Keratinocyte (primary cell): ENCODE results near the gene SPRED1. TPM values are rescaled to one million over a fixed set of nuclear protein-coding genes. Genes with fewer than 3 reads are reported as not detected.

Experiments used
- DNase-seq: peaks from one replicate; pipeline ENCODE4 v3.0.0-alpha.2; 2011; ENCODE audit warnings: low read depth, missing footprints, low spot score
- FAIRE-seq: peaks from 2 replicates; lab custom pipeline; 2011; peaks lifted over from hg19 to GRCh38; lab: Jason Lieb, UNC
- H2AFZ ChIP-seq: 2 replicates; pipeline ENCODE4 v1.6.0; 2012; ENCODE audit warnings: low read length, control low read depth, inconsistent platforms; ENCODE audit not compliant: control insufficient read depth
- H3K27ac ChIP-seq: 2 replicates; pipeline ENCODE4 v1.5.1; 2011; ENCODE audit warnings: low read length; ENCODE audit not compliant: control insufficient read depth, insufficient read depth
- H3K27me3 ChIP-seq: 3 replicates; pipeline ENCODE4 v1.6.0; 2011; ENCODE audit warnings: low read length; ENCODE audit not compliant: control insufficient read depth, insufficient read depth; ENCODE audit errors: extremely low read depth
- H3K36me3 ChIP-seq, 2 experiments: 2 replicates in 1 of 2; 3 replicates in 1 of 2; pipeline ENCODE4 v1.5.1; 2011; ENCODE audit warnings: low read length in 2 of 2, mild to moderate bottlenecking in 1 of 2; ENCODE audit not compliant: control insufficient read depth in 2 of 2, insufficient read depth in 2 of 2; ENCODE audit errors: extremely low read depth in 1 of 2
- H3K4me1 ChIP-seq: 3 replicates; pipeline ENCODE4 v1.5.1; 2011; ENCODE audit warnings: low read length; ENCODE audit not compliant: control insufficient read depth, insufficient read depth; ENCODE audit errors: extremely low read depth
- H3K4me2 ChIP-seq: 3 replicates; pipeline ENCODE4 v1.6.0; 2011; ENCODE audit warnings: low read depth, low read length; ENCODE audit not compliant: control insufficient read depth, insufficient read depth; ENCODE audit errors: extremely low read depth
- H3K4me3 ChIP-seq, 3 experiments: fragments of 200-600 bp in 1 of 3; sonication (generic) in 1 of 3; 2 replicates in 2 of 3; 3 replicates in 1 of 3; pipeline ENCODE4 v1.5.1; 2011 to 2016; ENCODE audit warnings: low read length in 3 of 3, mild to moderate bottlenecking in 3 of 3, control low read depth in 2 of 3, inconsistent platforms in 1 of 3, low read depth in 1 of 3, mixed read lengths in 1 of 3, mixed run types in 1 of 3, moderate library complexity in 1 of 3; ENCODE audit not compliant: control insufficient read depth in 2 of 3, insufficient read depth in 2 of 3; ENCODE audit errors: extremely low read depth in 1 of 3
- H3K79me2 ChIP-seq: 2 replicates; pipeline ENCODE4 v1.6.0; 2012; ENCODE audit warnings: low read length; ENCODE audit not compliant: control insufficient read depth, insufficient read depth
- H3K9ac ChIP-seq: 3 replicates; pipeline ENCODE4 v1.6.0; 2011; ENCODE audit warnings: low read length; ENCODE audit not compliant: control insufficient read depth, insufficient read depth; ENCODE audit errors: extremely low read depth
- H3K9me1 ChIP-seq: 3 replicates; pipeline ENCODE4 v1.6.0; 2011; ENCODE audit warnings: low read length; ENCODE audit not compliant: control insufficient read depth, insufficient read depth; ENCODE audit errors: extremely low read depth
- H3K9me3 ChIP-seq: 2 replicates; pipeline ENCODE4 v1.5.1; 2012; ENCODE audit warnings: low read depth, low read length; ENCODE audit not compliant: control insufficient read depth
- H4K20me1 ChIP-seq: 3 replicates; pipeline ENCODE4 v1.6.0; 2011; ENCODE audit warnings: low read length; ENCODE audit not compliant: control insufficient read depth, insufficient read depth; ENCODE audit errors: extremely low read depth
- CTCF ChIP-seq, 3 experiments: IDR thresholded peaks in 1 of 3; conservative IDR thresholded peaks in 1 of 3; optimal IDR thresholded peaks in 1 of 3; 2 replicates in 2 of 3; 3 replicates in 1 of 3; pipeline versions ENCODE3 to v1.5.1; 2011; ENCODE audit warnings: low read length in 3 of 3, mild to moderate bottlenecking in 3 of 3, moderate library complexity in 2 of 3, control low read depth in 1 of 3, inconsistent platforms in 1 of 3; ENCODE audit not compliant: insufficient read depth in 2 of 3; ENCODE audit errors: extremely low read depth in 1 of 3
- EZH2 ChIP-seq: IDR thresholded peaks from one replicate; pipeline ENCODE4 v1.6.1; 2012; ENCODE audit warnings: inconsistent platforms, mild to moderate bottlenecking, low read length, moderate library complexity
- dilution Hi-C: fragments of 300-500 bp; cut with MboI; formaldehyde crosslinking; loops from one replicate; pipeline ENCODE4 v1.7.0; 2020; ENCODE audit warnings: low sequenced_read_pairs; ENCODE audit not compliant: extremely low pct_ligation_motif_present
- polyA plus RNA-seq, 5 experiments: library from polyadenylated mRNA; depleted of rRNA in 3 of 5; stranded (reverse) in 3 of 5; stranded (forward) in 1 of 5; unstranded in 1 of 5; fragments of >200 nt; gene quantifications; 1 replicate in 1 of 5; 2 replicates in 3 of 5; 3 replicates in 1 of 5; pipeline versions ENCODE4 v1.2.1 to v1.2.3, GENCODE V29; 2011 to 2012; ENCODE audit warnings: missing spikeins in 2 of 5, low read depth in 1 of 5, low replicate concordance in 1 of 5

The SPRED1 gene
- polyA plus RNA-seq, 1 donor (not counting 4 experiments of a cell fraction or from before 2014, with no cell fraction given) = 11.5 TPM

- dilution Hi-C loops = no loop called here
- no peak for FAIRE-seq
- no peak overlapping the region for H3K27ac ChIP-seq
- no peaks in the 10 kb centered on the region for H3K36me3 ChIP-seq
- DNase-seq = no peak
- no peaks in the 10 kb centered on the region for H3K4me1 ChIP-seq
- peaks cover 14% of the 10 kb centered on the region for H3K27me3 ChIP-seq
- H2AFZ ChIP-seq = no peak overlapping the region
- H3K4me3 ChIP-seq = no peak overlapping the region
- no peaks in the 10 kb centered on the region for H3K9me3 ChIP-seq
- TF ChIP-seq EZH2 = no peak
- TF ChIP-seq CTCF (optimal IDR thresholded peaks at IDR 0.05 in 1 of 3, IDR thresholded peaks at IDR 0.05 in 1 of 3, conservative IDR thresholded peaks at IDR 0.05 in 1 of 3; ENCODE audit: extremely low read depth in 1 of 3, insufficient read depth in 2 of 3, low read length in 3 of 3) = no peak
- H3K79me2 ChIP-seq = no peaks in the 10 kb centered on the region
- H3K4me2 ChIP-seq = no peak overlapping the region
- no peaks in the 10 kb centered on the region for H4K20me1 ChIP-seq
- no peak overlapping the region for H3K9ac ChIP-seq
- no peaks in the 10 kb centered on the region for H3K9me1 ChIP-seq
Measured at GRCh38 chr15:38406436-38406835, 153.8 kb downstream of the SPRED1 start.

Other genes with a start within 250 kb of the SPRED1 start
- 4.7 to 22.2 TPM (median 9.7 TPM) in 3 replicates for gene FAM98B, start 201.3 kb downstream of the SPRED1 start, polyA plus RNA-seq